D721Med (cell line): ENCODE results near the gene ACOD1.
"Not testable (repeated sequence)": the region's sequence is repeated elsewhere in the genome, so short reads cannot be mapped to it uniquely, and the experiment has no call there.

Source experiments
- DNase-seq: peaks from one replicate; pipeline ENCODE4 v3.0.0; 2011; ENCODE audit warnings: low spot score; ENCODE audit not compliant: insufficient read length
- FAIRE-seq: peaks from 2 replicates; lab custom pipeline; 2011; peaks lifted over from hg19 to GRCh38; lab: Jason Lieb, UNC
- CTCF ChIP-seq: IDR thresholded peaks from 2 replicates; pipeline ENCODE4 v1.5.1; 2012; ENCODE audit warnings: mild to moderate bottlenecking, control low read depth; ENCODE audit not compliant: insufficient read depth; ENCODE audit errors: missing control alignments

Gene ACOD1

GRCh38 chr13:76950101-76950500, 1.8 kb downstream of the ACOD1 start:
- FAIRE-seq (no peak), DNase-seq (no peak)
- TF ChIP-seq CTCF, result no peak

GRCh38 chr13:76953968-76954367, 5.7 kb downstream of the ACOD1 start:
- DNase-seq (no peak), FAIRE-seq (no peak)
- no peak for TF ChIP-seq CTCF

GRCh38 chr13:76954538-76954937, 6.2 kb downstream of the ACOD1 start:
- FAIRE-seq, result no peak

GRCh38 chr13:76955193-76955592, 6.9 kb downstream of the ACOD1 start:
- no peak for TF ChIP-seq CTCF
- FAIRE-seq, result no peak
- no peak for DNase-seq

More at GRCh38 chr13:76954538-76954937, 6.2 kb downstream of the ACOD1 start:
- TF ChIP-seq CTCF, result no peak
- no peak for DNase-seq

GRCh38 chr13:76955661-76956060, 7.3 kb downstream of the ACOD1 start:
- no peak for TF ChIP-seq CTCF
- FAIRE-seq, result no peak
- DNase-seq, result no peak

- FAIRE-seq (no peak), DNase-seq (no peak)
- no peak for TF ChIP-seq CTCF
Observed at GRCh38 chr13:76958841-76959432, 10.6 kb downstream of the ACOD1 start.

- FAIRE-seq, result not testable (repeated sequence)
Observed at GRCh38 chr13:76959734-76960133, 11.4 kb downstream of the ACOD1 start.

GRCh38 chr13:76965759-76966421, 17.6 kb downstream of the ACOD1 start:
- no peak for DNase-seq
- TF ChIP-seq CTCF, result no peak
- FAIRE-seq, result no peak

More at GRCh38 chr13:76959734-76960133, 11.4 kb downstream of the ACOD1 start:
- not testable (repeated sequence) for DNase-seq
